Middle frontal gyrus (tissue), 1 donor: Measurements from ENCODE around the gene SAXO1.
"Not testable (repeated sequence)": the region's sequence is repeated elsewhere in the genome, so short reads cannot be mapped to it uniquely, and the experiment has no call there.

ENCODE experiments used
- DNase-seq: peaks from one replicate; pipeline ENCODE4 v3.0.0-alpha.2; 2015; ENCODE audit warnings: low spot score; ENCODE audit errors: extremely low spot score

The SAXO1 gene

DNA sequence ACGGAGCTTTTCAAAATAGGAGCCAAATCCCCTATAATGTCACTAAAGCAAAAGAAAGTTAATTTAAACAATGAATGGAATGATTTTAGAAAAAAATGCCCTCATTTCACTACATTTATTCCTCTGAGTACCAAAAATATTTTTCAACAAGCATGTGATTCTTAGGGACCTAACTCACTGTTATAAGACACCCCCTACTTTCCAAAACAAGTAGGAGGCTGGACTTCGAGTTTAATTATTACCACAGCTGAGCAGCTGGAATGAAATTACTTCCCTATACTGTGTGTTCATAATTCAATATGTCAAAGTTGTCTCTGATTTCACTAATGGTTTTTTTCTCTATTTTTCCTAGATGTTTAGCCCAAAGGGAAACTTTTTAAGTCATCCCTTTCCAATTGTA, 61.6 kb downstream of the SAXO1 start:
- DNase-seq = no peak

DNA sequence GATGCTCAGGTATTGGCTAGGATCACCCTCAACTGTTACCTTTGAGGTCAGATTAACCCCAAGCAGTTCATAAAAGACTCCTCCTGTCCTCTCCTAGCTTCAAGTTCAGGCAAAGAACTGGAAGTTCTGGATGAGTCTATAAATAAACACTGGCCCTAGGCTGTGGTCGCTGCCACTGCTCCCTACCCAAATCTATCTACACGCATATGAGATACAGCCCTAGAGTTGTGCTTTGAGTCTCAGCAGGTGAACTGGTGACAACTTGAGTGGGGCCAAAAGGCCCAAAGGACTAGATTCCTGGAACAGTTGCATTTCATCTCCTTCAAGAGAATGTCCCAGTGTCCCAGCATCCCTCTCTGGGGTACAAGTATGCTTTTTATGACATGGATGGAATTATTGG, 62.6 kb downstream of the SAXO1 start:
- no peak for DNase-seq

DNA sequence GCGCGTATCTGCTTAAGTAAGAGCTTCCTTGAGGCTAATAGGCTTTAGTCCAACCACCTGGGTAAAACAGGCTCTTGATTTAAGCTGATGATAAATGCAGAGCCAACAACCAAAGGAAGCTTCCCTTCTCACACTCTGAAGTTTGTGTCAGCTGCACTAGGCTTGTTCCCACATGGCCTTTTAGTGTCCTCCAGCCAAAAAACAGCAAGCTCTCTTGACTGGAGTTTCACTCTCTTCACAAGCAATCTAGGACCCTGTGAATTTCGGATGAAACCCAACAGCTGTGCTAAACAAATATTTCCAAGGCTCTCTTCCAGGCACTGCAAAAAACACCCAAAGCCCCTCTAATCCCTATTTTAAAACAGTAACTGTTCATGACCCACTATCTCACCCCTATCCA, 63.9 kb downstream of the SAXO1 start:
- DNase-seq = no peak

DNA sequence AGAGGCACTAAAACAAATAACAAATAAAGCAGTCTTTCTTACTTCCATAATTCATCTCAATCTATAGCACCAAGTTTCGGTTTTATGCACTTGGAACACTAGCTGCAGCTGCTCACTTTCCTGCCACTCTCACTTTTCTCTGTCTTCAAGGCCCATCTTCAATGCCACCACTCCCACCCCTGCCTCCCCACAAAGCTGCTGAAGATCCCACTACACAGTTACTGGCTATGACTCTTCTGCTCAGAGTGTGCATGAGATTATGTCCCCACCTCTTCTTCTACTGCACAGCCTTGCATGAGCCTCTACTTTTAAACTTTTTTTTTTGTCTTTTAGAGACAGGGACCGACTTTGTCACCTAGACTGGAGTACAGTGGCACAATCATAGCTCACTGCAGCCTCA, 77.4 kb downstream of the SAXO1 start:
- no peak for DNase-seq

DNA sequence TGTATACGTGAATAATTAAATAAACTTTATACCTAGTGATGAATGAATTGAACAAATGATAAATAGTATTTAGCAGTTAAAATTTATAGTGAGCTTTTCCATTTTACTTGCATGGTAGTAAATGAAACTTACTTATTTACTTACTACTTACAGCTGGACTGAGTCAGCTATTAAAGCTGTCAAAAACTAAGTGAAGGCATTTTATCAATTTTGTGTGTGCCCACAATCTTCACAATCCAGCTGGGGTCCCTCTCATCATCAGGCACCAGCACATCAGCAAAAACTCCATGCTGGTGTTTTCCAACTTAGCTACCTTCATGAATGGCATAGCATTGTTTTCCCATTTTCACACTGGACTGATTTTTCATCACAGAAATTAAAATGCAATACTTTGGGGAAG, 81.1 kb downstream of the SAXO1 start:
- DNase-seq = no peak

DNA sequence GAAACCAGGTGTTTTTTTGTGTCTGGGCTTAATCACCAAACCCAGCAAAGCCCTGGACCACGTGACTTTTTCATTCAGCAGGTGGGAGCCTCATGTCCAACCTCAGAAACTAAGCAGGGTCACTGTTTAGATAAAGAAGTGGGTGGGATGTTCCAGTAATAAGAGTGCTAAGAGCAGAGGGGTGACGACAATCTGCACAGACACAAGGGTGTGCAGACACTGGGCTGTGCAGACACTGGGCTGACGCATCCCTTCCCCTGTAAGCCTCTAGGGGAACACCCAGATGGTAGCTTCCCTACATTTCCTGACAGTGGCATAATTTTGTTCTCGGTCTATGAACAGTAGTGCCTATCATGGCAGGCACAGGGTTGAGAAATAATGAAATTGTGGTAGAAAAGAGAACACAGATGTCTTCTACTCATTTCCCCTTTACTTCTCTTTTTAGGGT, 85.1 kb downstream of the SAXO1 start:
- DNase-seq = no peak

DNA sequence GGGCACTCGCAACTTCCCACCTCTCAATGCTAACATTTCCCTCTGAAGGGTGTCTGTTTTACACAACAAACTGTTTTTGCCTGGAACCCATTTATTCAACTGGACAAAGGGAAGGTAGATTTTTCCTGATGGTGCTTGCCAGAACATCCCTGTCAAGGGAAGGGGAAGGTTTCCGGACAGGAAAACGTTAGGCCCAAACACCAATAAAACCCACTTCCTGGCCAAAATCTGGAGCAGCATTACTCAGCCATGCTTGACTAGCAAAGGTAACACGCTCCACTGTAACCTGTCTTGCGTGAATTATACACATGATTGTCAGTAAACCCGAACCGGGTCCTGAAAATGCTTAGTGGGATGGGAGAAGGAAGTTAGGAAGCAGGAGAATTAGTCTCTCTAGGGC, 90.2 kb downstream of the SAXO1 start:
- DNase-seq = no peak

DNA sequence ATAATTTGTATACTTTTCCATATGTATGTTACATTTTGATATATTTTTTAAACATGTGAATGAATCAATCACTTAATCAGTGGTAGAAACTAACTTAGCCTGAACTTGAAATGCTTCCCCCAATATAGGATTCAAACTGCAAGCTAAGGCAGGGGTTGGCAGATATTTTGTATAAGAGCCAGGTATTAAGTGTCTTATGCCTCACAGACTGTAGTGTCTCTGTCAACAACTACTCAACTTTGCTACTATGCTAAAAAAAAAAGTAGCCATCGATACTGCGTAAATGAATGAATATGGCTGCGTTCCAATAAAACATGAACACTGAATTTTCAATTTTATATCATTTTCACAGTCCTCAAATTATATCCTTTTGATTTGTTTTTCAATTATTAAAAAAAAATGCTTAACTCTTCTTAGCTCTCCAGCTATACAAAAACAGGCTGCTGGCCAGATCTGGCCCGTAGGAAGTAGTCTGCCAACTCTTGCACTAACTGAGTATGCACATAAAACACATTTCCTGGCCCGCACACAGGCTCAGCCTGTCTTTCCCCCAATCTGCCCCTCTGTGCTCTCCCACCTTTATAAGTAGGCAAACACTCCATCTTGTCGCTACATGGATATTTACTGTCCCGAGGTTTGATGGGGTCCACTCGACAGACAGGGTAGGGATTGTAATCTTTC, 91.8 kb downstream of the SAXO1 start:
- no peak for DNase-seq

DNA sequence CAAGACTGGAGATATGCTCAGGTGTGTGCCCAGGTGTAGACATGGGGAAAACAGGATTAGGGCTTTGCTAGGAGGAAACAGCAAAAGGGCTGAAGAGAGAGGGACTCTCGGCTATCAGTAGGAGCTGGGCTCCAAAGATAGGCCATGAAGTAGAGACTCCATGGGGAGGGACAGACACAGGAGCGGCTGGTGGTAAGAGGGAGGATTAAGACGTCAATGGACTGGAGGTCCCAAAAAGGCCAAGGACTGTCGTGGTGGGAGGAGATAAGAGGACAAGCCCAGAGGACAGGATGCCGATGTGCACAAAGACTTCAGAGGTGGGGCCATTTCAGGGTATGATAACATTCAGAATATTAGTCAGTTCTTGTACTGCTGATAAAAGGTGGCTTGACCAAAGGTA, 93.1 kb downstream of the SAXO1 start:
- no peak for DNase-seq

DNA sequence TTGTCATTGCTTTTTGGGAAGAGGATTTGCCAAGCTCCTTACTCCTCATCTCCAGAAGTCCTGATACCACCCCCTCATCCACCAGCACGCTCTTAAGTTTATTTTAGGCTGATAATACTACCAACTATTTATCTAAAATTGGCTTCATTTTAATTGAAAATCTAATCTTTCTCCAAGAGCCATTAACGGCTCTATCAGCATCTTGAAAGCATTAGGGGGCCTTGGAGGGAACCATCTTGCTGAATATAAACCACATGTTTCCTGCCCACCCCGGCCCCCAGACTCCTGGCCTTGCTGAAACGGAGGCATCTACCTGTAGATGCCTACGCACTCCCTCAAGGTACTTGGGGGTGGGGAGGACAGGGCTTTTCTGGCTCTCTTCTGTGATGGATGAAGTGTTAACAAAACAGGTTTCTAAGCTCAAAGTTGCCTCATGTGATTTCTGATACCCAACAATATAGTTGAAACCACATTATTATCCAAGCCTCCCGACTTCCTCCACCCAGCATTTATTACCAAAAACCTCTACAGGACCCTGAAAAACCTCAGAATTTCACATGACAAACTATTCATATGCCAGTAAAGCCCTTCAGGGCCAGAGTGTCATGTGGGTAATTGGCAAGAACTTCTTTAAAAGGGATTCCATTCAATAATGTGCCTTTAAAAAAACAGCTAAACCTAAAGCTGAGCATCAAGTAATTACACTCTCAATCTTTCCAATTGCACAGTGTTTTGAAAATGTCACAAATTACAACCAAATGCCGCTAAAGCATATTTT, 96.7 kb downstream of the SAXO1 start:
- no peak for DNase-seq

DNA sequence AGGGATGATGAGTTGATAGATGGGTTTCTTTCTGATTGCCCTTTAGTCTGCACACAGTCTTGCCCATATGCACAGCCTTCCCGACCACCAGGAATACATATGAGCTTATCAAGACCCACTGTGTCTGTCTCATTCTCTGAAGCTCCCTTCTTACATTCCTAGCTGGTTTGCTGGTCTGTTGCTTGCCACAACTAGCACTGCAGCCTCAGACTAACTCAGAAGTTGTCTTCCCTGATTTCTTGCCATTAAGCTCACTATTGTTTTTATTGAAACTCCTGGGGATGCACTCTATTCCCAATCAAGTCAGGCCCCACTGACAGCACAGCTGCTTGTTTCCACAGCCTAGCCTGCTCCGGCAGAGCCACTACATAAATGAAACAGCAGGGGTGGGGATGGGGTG, 97.5 kb downstream of the SAXO1 start:
- no peak for DNase-seq

DNA sequence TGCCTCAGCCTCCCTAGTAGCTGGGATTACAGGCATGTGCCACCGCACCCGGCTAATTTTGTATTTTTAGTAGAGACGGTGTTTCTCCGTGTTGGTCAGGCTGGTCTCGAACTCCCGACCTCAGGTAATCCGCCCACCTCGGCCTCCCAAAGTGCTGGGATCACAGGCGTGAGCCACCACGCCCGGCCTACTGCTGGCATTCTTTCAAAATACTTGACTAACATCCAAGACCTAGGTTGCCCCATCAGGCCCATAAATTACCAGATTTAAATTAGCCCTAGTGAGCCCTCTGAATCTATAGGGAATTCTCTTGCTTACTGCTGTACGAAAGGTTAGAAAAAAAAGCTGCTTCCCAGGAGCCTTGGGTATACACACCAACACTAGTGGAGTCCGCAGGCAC, 102.4 kb downstream of the SAXO1 start:
- DNase-seq = not testable (repeated sequence)

DNA sequence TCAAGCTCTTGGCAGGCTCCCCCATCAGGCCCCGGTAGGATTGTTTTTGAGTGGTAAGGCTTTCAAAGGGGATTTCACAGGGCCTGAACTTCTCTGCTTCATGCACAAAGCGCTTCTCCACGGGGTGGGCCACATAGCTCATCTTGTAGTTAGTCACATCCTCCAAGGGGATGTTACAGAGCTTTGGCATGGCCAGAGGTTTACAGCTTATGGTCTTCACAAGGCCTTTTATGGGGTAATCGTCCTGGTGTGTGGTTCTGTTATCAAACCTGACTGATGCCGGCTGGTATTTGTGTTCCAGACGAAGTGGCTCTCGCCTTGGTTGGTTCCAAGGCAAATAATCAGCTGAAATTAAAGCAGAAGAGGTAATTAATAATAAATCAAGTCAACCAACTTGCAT, 104.3 kb downstream of the SAXO1 start:
- DNase-seq = no peak

DNA sequence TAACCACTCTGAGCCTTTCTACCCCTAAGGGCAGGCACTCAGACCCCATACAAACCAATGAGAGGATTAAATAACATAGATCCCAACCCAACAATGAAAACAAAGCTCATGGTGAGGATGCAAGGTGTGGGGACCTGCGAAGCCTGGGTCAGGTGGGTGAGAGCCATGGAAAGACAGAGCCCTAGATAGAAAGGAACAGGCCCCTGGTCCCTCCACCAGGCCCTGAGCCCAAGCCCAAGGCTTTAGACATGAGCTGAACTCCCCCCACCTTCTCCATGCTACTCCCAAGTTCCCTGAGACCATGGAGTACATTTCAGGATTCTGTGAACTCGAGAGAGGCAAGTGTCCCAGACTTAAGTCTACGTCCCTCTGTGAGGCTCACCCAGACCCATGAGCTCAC, 106.5 kb downstream of the SAXO1 start:
- DNase-seq = no peak

DNA sequence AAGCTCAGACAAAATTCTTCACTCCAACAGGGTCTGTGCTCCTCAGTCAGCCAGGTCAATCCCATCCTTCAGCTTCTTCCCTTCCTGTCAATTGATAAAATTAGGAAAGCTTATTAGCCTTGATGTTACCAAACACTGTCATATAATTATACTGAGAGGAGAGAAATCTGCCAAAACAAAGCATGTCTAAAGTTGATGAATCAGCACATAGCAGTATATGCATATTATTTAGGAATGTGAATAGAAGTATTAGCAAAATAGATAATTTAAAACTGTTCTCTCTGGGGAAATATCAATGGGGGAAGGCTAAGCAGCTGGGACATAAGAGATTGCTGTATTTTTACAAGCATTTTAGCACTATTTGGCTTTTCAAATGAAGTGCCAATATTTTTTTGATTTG, 107.1 kb downstream of the SAXO1 start:
- no peak for DNase-seq

DNA sequence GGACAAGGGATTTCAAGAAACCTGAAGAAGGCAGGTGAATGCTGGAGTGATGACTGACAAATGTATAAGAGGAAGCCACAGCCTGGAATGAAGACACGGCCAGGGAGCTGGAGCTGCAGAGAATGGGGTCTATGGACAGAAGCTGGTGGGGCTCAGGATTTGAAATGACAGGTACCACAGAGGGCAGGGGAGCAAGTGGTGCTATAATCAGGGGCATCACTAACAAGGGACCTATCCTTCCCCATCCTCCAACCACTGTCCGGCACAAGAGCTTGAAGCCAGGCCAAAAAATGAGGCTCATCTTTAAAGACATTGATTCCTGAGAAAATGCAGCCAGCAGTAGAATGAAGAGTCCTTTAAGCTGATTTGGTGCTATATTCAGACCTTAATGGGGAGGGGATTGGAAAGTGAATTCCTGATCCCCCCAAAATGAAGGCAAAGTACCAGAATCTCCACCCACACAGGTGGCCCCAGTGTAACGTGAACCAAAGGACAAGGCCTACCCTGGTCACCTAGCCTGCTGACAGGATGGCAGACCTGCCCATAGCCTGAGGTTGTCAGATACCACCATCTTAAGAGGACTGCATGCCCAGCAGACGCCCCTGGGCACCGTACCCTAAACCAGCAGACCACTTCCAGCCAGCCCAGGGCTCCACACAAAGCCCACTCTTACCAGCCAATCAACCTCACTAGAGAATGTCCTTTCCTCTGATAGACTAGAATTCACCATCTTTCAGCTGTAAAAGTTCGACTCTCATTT, 109.2 kb downstream of the SAXO1 start:
- no peak for DNase-seq

DNA sequence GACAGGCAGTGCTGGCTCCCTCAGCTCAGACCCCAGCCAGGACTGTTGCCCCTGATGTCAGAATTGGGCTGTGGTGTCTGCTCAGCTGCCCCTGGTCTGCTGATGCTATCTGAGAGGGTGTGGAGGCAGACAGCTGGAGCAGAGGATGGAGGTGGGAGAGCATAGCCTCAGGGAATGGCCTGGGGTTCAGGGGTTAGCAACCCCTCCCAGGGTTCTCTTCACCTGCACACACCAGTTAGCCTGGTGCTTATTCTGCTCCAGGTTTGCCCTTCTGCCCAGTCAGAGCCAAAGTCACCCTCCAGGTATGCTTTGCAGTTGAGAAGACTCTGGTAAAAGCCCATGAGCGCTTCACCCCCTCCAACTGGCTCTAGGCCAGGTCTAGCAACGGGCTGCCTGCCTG, 109.8 kb downstream of the SAXO1 start:
- no peak for DNase-seq

DNA sequence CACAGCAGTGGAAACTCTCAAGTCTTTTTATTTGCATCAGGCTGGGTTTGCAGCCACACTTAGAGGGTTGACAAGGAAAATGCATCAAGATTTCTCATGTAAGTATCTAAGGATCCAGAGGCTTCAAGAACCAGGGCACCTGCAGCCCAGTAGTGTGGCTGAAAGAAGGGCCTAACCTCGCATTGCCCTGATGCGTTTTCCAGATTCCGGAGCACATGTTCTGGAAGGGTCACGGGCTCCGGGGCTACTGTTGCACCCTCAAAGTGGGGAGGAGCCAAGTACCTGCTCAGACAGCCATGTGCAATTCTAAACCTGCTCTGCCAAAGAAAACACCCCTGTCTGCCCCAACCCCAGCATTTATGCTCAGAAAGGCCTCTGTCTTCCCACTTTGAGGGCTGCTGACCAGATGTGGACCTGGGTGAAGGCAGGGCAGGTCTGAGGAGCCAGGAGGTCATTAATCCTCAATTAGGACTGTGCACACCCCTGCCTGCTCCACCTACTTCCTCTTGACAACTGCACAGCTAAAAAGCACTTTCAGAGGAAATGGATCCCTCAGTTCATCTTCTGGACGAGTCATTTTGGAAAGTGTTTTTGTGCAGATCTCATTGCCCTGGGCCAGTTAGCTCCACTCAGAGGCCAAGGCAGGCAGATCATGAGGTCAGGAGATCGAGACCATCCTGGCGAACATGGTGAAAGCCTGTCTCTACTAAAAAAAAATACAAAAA, 110.7 kb downstream of the SAXO1 start:
- DNase-seq = no peak

DNA sequence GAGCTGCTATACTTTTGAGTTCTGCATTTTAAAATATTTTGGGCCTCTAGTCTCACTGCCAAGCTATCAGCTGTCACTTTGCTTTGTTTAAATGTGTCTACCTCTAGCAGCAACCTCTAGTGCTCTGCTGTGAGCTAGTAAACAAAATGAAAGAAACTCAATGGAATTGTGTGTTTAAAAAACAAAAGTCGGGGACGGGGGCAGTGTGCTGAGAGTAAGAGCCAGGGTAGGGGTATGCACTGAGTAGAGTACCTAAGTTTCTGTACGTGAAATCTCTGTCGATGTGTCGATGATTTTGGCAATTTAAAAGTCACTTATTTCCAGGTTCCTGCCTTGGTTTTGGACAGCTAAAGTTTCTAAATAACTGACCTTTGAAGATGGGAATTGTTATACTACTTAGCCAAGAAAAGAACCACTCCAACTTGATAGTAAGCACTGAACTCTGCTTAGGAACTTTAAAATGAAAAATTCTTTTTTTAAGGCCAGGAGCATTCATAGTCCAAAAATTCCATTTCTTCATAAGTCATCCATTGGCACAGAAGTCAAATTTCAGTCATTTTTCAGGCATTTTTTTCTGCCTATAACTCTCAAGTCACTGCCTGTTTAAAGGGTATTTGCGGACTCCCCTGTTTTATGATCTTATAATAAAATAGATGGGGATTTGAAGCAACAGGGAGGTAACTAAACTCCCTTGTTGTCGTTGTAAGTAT, 111.5 kb downstream of the SAXO1 start:
- DNase-seq = no peak

DNA sequence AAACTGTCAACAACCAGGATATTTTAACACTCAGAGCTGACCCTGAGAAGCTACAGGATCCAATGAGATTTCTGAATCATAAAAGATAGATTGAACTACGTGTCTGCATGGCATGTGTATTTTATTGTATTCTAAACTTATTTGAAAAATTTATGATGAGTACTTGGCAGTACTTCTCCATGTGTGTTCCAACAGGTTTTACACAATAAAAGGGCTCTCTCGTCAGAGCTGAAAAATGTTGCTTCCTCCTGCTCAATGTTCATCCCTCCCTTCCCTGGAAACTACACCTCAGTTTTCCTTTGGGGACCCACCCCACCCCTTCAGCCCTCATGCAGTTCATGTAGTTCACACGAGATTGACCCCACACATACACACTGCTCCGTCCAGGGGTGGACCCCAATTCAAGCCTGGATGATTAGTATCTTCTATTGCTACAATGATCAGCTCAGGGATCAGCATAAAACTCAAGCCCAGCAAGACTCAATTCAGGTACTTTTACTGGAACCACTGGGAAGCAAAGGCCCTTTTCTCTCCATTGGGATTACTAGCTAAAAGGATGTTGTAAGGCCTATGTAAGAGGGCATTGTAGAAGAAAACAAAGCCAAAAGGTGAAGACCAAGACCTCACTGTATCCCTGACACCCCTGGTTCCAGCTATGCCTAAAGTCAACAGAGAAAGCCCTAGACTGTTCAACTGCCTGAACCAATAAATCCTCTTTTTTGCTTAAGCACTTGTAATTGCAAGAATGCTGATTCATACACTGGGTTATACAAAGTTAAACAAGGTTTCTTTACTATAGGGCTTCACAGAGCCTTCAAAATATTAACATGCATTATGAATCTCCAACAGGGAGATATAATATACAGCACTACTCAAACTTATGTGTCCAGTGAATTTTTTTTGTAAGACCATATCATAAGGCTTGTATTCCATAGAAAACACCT, 112.6 kb downstream of the SAXO1 start:
- DNase-seq = no peak
